Spleen (tissue), 11 donors: ENCODE results near the gene MCEE. TPM values are rescaled to one million over a fixed set of nuclear protein-coding genes. Genes with fewer than 3 reads are reported as not detected.
"Not testable (repeated sequence)": the region's sequence is repeated elsewhere in the genome, so short reads cannot be mapped to it uniquely, and the experiment has no call there.

Source experiments
- DNase-seq: peaks from one replicate; pipeline ENCODE4 v3.0.0-alpha.2; 2020
- H3K27ac ChIP-seq, 8 donors: fragments of 200-600 bp; sonication (generic) in 7 of 8; 1 replicate in 4 of 8; 2 replicates in 4 of 8; pipeline versions ENCODE4 v1.5.0 to v1.8.0; 2016 to 2021; ENCODE audit warnings: inconsistent platforms in 4 of 8, mild to moderate bottlenecking in 4 of 8, moderate library complexity in 1 of 8
- H3K27me3 ChIP-seq, 7 donors: fragments of 200-600 bp; sonication (generic) in 6 of 7; replicated peaks in 1 of 7; 1 replicate in 4 of 7; 2 replicates in 3 of 7; pipeline versions ENCODE4 v1.5.0 to v1.8.0; 2016 to 2021; ENCODE audit warnings: inconsistent platforms in 3 of 7, mild to moderate bottlenecking in 1 of 7
- H3K36me3 ChIP-seq, 6 donors: fragments of 200-600 bp; sonication (generic) in 5 of 6; 1 replicate in 4 of 6; 2 replicates in 2 of 6; pipeline versions ENCODE4 v1.5.0 to v1.8.0; 2016 to 2021; ENCODE audit warnings: inconsistent platforms in 2 of 6
- H3K4me1 ChIP-seq, 6 donors: fragments of 200-600 bp; sonication (generic) in 5 of 6; 1 replicate in 3 of 6; 2 replicates in 3 of 6; pipeline versions ENCODE4 v1.5.0 to v1.8.0; 2016 to 2021; ENCODE audit warnings: inconsistent platforms in 3 of 6
- H3K4me3 ChIP-seq, 8 donors: fragments of 200-600 bp; sonication (generic) in 7 of 8; 1 replicate in 4 of 8; 2 replicates in 4 of 8; pipeline versions ENCODE4 v1.5.0 to v1.8.0; 2016 to 2021; ENCODE audit warnings: inconsistent platforms in 4 of 8, mild to moderate bottlenecking in 4 of 8, moderate library complexity in 2 of 8
- H3K9me3 ChIP-seq, 8 donors: fragments of 200-600 bp; sonication (generic) in 7 of 8; 1 replicate in 4 of 8; 2 replicates in 4 of 8; pipeline versions ENCODE4 v1.5.0 to v1.8.0; 2016 to 2021; ENCODE audit warnings: inconsistent platforms in 4 of 8
- CTCF ChIP-seq, 11 experiments: fragments of 200-600 bp in 7 of 11; fragments of 450-650 bp in 4 of 11; sonication (generic) in 4 of 11; IDR thresholded peaks in 8 of 11; conservative IDR thresholded peaks in 3 of 11; 1 replicate in 7 of 11; 2 replicates in 4 of 11; pipeline versions ENCODE4 v1.4.0 to v1.8.0; 2016 to 2021; ENCODE audit warnings: antibody characterized with exemption in 11 of 11, inconsistent platforms in 4 of 11, mild to moderate bottlenecking in 1 of 11
- POLR2A ChIP-seq, 3 donors: fragments of 450-650 bp; IDR thresholded peaks; one replicate each; pipeline ENCODE4 v1.5.1; 2017; ENCODE audit warnings: antibody characterized with exemption in 3 of 3, mild to moderate bottlenecking in 1 of 3
- POLR2AphosphoS5 ChIP-seq, 3 donors: sonication (generic); formaldehyde crosslinking; IDR thresholded peaks; one replicate each; pipeline ENCODE4 v1.5.1; 2017; ENCODE audit warnings: antibody characterized with exemption in 3 of 3
- WGBS, 5 donors: extraction: QIAGEN DNeasy Blood & Tissue Kit in 3 of 5; methylation state at CpG; one replicate each; pipeline versions ENCODE4 v1.1.5 to v1.1.7; 2013 to 2018; 5-methylcytosine and 5-hydroxymethylcytosine counted together
- intact Hi-C: fragments of 100-400 bp; cut with DNase I; formaldehyde crosslinking; loops from one replicate; pipeline ENCODE4 v1.15.0; 2023; ENCODE audit warnings: low total_unique reads
- polyA plus RNA-seq, 3 donors: library from polyadenylated mRNA; stranded (reverse); fragments of 200-250 nt; gene quantifications; one replicate each; pipeline ENCODE4 v1.2.1, GENCODE V29; 2013
- total RNA-seq, 7 donors: library from RNA; depleted of rRNA in 3 of 7; stranded (reverse); fragments of >200 nt in 3 of 7; fragmentation: NEBNext Ultra II Directional in 4 of 7; extraction: Animal tissue kit (Norgen Biotek cat#: 25700) in 4 of 7; gene quantifications; one replicate each; pipeline versions ENCODE4 v1.1.0 to v1.2.1, GENCODE V29; 2016 to 2021
- donor health status: healthy with polysubstance abuse.
- donor health status: DM: no; HTN: no; CAD: no; lungs with moderate emphysema.
- donor health status: DM: no; HTN: no; CAD: no.
- donor health status: Bipolar disorder and iron deficiency.
- donor health status: healthy.
- donor health status: DM: no; HTN: no; CAD: no.
- donor health status: DM: yes; HTN: yes; CAD: no.

MCEE gene
- total and polyA plus RNA-seq, 10 donors, result 10.4 to 21.8 (median 16.0) TPM

GRCh38 chr2:71083752-71084312, 46.2 kb downstream of the MCEE start:
- peak in 1 of 3 donors; percentile 62 for TF ChIP-seq POLR2AphosphoS5 (IDR thresholded peaks at IDR 0.05)
- H3K27ac ChIP-seq, result peak overlapping the region in 6 of 8 donors; percentile 41 to 78 (median 66)
- intact Hi-C loops, result not testable (repeated sequence)

DNA sequence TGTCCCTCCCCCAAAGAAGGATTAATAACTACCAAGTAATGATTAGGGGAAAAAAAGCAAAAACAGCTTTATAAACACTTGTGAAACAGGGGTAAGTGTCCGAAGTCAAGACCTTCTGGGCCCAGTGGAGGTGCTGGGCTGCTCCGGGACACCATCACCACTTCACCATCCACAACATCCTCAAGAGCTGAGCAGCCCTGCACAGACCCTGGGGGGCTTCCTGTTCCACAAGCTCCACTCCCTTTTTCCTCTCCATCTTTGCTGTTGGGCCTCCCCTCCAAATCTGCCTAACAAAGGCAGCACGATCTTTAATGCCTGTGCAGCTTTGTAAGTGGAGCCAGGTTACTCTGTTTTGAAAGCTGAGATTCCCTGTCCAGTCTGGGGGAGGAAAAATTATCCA, 46.7 kb downstream of the MCEE start:
- peaks cover 0 to 19% (median 14%) of the 10 kb centered on the region in 6 donors for H3K4me1 ChIP-seq
- H3K27me3 ChIP-seq, intact Hi-C loops, DNase-seq, H3K4me3 ChIP-seq, H3K9me3 ChIP-seq: not testable (repeated sequence)
- 50% methylated on average over 1 of the region's 3 CpGs; no CpG with 5 or more reads in 4 of the 5 donors for WGBS, 5 donors
- H3K36me3 ChIP-seq, result peaks cover 0 to 25% (median 16%) of the 10 kb centered on the region in 6 donors
- H3K27ac ChIP-seq, result peak overlapping the region in 3 of 8 donors; percentile 14 to 55 (median 47)

More at GRCh38 chr2:71083752-71084312, 46.2 kb downstream of the MCEE start:
- 43 to 56% (median 48%) methylated on average over 6 to 10 of the region's 13 CpGs for WGBS, 5 donors
- Histone ChIP-seq H3K4me3 (peak overlapping the region in 2 of 8 donors; percentile 20 to 46), H3K36me3 (peaks cover 0 to 20% (median 11%) of the 10 kb centered on the region in 6 donors), H3K4me1 (peaks cover 0 to 19% (median 14%) of the 10 kb centered on the region in 6 donors)
- not testable (repeated sequence) for DNase-seq, H3K27me3 ChIP-seq, H3K9me3 ChIP-seq

DNA sequence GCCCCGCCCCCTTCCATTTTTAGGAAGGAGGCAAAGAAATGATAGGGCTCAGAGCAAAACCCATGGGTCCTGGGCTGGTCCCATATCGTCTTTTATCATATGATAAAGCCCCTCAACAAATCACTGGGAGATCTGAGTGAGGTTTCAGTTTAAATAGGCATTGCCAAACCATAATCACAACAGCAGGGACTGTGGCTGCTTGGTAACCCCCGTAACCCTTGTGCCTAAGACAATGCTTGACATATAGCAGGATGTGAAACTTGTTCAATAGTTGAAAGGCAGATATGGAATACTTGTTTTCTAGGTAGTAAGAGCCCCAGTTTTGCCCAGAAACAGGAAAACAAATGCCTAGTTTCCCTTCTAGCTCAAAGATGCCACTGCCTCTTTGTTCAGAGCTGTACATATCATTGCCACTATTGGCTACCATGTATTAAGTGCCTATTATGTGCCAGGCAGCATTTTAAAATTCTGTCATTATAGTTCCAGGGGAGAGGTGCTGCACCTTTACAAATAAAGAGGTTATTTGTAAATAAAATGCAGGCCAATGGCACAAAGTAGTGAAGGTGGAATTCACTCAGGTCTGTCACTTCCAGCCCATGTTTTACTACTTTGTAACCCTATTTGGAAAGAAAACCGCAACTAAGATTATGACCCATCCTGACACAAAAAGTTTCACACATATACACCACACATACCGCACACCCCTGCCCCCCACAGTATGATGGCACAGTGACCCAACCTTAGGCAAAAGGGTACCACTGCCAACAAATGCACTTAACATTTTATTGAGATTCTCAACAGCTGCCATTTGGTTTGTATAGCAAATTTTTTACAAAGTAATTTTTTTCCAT, 47.4 kb downstream of the MCEE start:
- Histone ChIP-seq H3K36me3 (peaks cover 0 to 32% (median 23%) of the 10 kb centered on the region in 6 donors), H3K9me3 (no peaks in the 10 kb centered on the region), H3K4me3 (no peak overlapping the region), H3K4me1 (peaks cover 0 to 23% (median 14%) of the 10 kb centered on the region in 6 donors), H3K27me3 (no peaks in the 10 kb centered on the region), H3K27ac (peak overlapping the region in 4 of 8 donors; percentile 8 to 55 (median 30))
- no peak for DNase-seq
- WGBS, 5 donors, result 65 to 84% (median 70%) methylated on average over 5 of the region's 5 CpGs
- TF ChIP-seq POLR2AphosphoS5 (IDR thresholded peaks at IDR 0.05), result no peak
- no peak for TF ChIP-seq POLR2A (IDR thresholded peaks at IDR 0.05)
- no peak for TF ChIP-seq CTCF (IDR thresholded peaks at IDR 0.05 in 8 of 11, conservative IDR thresholded peaks at IDR 0.05 in 3 of 11)
- intact Hi-C loops, result no loop called here

DNA sequence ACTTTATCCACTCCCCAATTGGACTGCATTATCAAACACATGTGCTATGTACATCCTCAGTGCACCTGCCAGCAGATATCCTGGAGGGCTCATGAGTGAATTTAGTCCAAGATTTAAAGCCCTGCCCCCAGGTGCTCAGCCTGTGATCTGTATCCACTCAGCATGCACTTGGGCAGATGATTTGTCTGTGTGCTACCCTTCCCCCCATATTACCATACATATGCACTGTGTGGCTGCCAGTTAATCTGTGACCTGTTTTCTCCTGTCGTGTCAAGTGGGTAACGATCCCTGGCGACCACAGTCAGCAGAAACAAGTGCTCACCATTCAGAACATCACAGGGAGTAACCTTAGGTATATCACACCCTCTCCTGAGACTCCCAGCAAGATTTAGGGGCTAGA, 51.4 kb downstream of the MCEE start:
- peak overlapping the region in 1 of 8 donors; percentile 11 for H3K27ac ChIP-seq
- WGBS, 5 donors, result 76 to 94% (median 87%) methylated on average over 3 of the region's 3 CpGs
- intact Hi-C loops, result no loop called here
- H3K4me3 ChIP-seq, result no peak overlapping the region
- H3K36me3 ChIP-seq, result peaks cover 0 to 72% (median 60%) of the 10 kb centered on the region in 6 donors
- no peak for DNase-seq
- no peaks in the 10 kb centered on the region for H3K9me3 ChIP-seq
- TF ChIP-seq POLR2AphosphoS5 (IDR thresholded peaks at IDR 0.05) (no peak), POLR2A (IDR thresholded peaks at IDR 0.05) (no peak), CTCF (IDR thresholded peaks at IDR 0.05 in 8 of 11, conservative IDR thresholded peaks at IDR 0.05 in 3 of 11) (no peak)
- H3K4me1 ChIP-seq, result peaks cover 0 to 56% (median 28%) of the 10 kb centered on the region in 6 donors
- no peaks in the 10 kb centered on the region for H3K27me3 ChIP-seq

- Histone ChIP-seq H3K27ac (peak overlapping the region in 2 of 8 donors; percentile 98 to 99), H3K36me3 (peaks cover 0 to 86% (median 67%) of the 10 kb centered on the region in 6 donors), H3K27me3 (no peaks in the 10 kb centered on the region), H3K9me3 (no peaks in the 10 kb centered on the region), H3K4me1 (peaks cover 26 to 81% (median 55%) of the 10 kb centered on the region in 6 donors), H3K4me3 (no peak overlapping the region)
- TF ChIP-seq CTCF (IDR thresholded peaks at IDR 0.05 in 8 of 11, conservative IDR thresholded peaks at IDR 0.05 in 3 of 11) (no peak), POLR2A (IDR thresholded peaks at IDR 0.05) (no peak), POLR2AphosphoS5 (IDR thresholded peaks at IDR 0.05) (no peak)
- intact Hi-C loops, result no loop called here
- WGBS, 5 donors, result 66 to 94% (median 85%) methylated on average over 2 of the region's 2 CpGs
- DNase-seq, result no peak
These were observed 55.1 kb downstream of the MCEE start for GRCh38 chr2:71074893-71075395.
